A549 (cell line): ENCODE results near the gene PITX3. TPM values are rescaled to one million over a fixed set of nuclear protein-coding genes. Genes with fewer than 3 reads are reported as not detected.

Experiments
- ATAC-seq, 2 experiments: fragments of 200-7000 bp in 1 of 2; fragments of >200 bp in 1 of 2; cut with Nextera tagmentation in 1 of 2; cut with Tn5 transposase in 1 of 2; 3 replicates each; pipeline versions ENCODE4 v1.8.0 to v1.9.1; 2018 to 2020; ENCODE audit warnings: mild to moderate bottlenecking in 1 of 2, moderate library complexity in 1 of 2
- CTCF ChIA-PET: fragments of 300-600 bp; sonication (Branson Sonifier 250); formaldehyde crosslinking; extraction: SDS; loops from one replicate; lab custom pipeline; 2021; ENCODE audit warnings: antibody characterized with exemption, inconsistent platforms; lab: Yijun Ruan, JAX
- POLR2A ChIA-PET: fragments of 350-600 bp; formaldehyde crosslinking; extraction: SDS; loops from one replicate; lab custom pipeline; 2021; ENCODE audit warnings: antibody characterized with exemption, inconsistent platforms; lab: Yijun Ruan, JAX
- DNase-seq, 2 experiments: peaks; one replicate each; pipeline versions ENCODE4 v3.0.0 to v3.0.0-alpha.2; 2011 to 2016; ENCODE audit warnings: low read depth in 1 of 2, low spot score in 1 of 2
- FAIRE-seq: peaks from 2 replicates; lab custom pipeline; 2011; peaks lifted over from hg19 to GRCh38; lab: Jason Lieb, UNC
- H3K27ac ChIP-seq, 2 experiments: fragments of >200 bp; sonication (Bioruptor Twin); formaldehyde crosslinking; 3 replicates each; pipeline ENCODE4 v1.5.1; 2016 to 2017
- H3K4me1 ChIP-seq: fragments of >200 bp; sonication (Bioruptor Twin); formaldehyde crosslinking; 3 replicates; pipeline ENCODE4 v1.6.1; 2016
- H3K4me2 ChIP-seq: fragments of >200 bp; sonication (Bioruptor Twin); formaldehyde crosslinking; 3 replicates; pipeline ENCODE4 v1.6.1; 2016
- H3K4me3 ChIP-seq: fragments of >200 bp; sonication (Bioruptor Twin); formaldehyde crosslinking; 3 replicates; pipeline ENCODE4 v1.5.1; 2016
- H3K9me3 ChIP-seq: fragments of >200 bp; sonication (Bioruptor Twin); formaldehyde crosslinking; 3 replicates; pipeline ENCODE4 v1.6.1; 2016
- CBX2 ChIP-seq: fragments of 200-600 bp; sonication (generic); IDR thresholded peaks from 2 replicates; pipeline ENCODE4 v1.6.1; 2016; ENCODE audit warnings: low read depth, mild to moderate bottlenecking, borderline replicate concordance
- CBX8 ChIP-seq: fragments of 200-600 bp; sonication (generic); IDR thresholded peaks from 2 replicates; pipeline ENCODE4 v1.6.1; 2016
- CHD2 ChIP-seq: fragments of 150-350 bp; IDR thresholded peaks from 2 replicates; pipeline ENCODE4 v1.6.1; 2014; ENCODE audit warnings: low read length; ENCODE audit not compliant: partially characterized antibody
- CHD4 ChIP-seq: fragments of 200-600 bp; sonication (generic); IDR thresholded peaks from 2 replicates; pipeline ENCODE4 v1.6.1; 2016; ENCODE audit warnings: antibody characterized with exemption, mild to moderate bottlenecking, borderline replicate concordance
- CTCF ChIP-seq: fragments of >200 bp; sonication (Bioruptor Twin); formaldehyde crosslinking; IDR thresholded peaks from 3 replicates; pipeline ENCODE4 v1.5.1; 2016
- EHF ChIP-seq: fragments of 250-450 bp; sonication (Bioruptor Pico); IDR thresholded peaks from 2 replicates; pipeline ENCODE4 v1.5.0; 2020; ENCODE audit warnings: mild to moderate bottlenecking
- EHMT2 ChIP-seq: fragments of 200-600 bp; sonication (generic); IDR thresholded peaks from 2 replicates; pipeline ENCODE4 v1.6.1; 2016; ENCODE audit warnings: antibody characterized with exemption, low read depth, mild to moderate bottlenecking, moderate library complexity
- FOSB ChIP-seq: fragments of 250-450 bp; sonication (Bioruptor Pico); IDR thresholded peaks from 2 replicates; pipeline ENCODE4 v1.5.0; 2020; ENCODE audit warnings: mild to moderate bottlenecking, moderate library complexity
- FOSL2 ChIP-seq, 2 experiments: fragments of 450-650 bp in 1 of 2; fragments of >200 bp in 1 of 2; sonication (Bioruptor Twin) in 1 of 2; formaldehyde crosslinking; IDR thresholded peaks; 2 replicates each; pipeline versions ENCODE4 v1.5.0 to v1.6.1; 2016 to 2020; ENCODE audit warnings: mild to moderate bottlenecking in 1 of 2, moderate library complexity in 1 of 2
- JUN ChIP-seq, 2 experiments: fragments of >200 bp; sonication (Bioruptor Twin); formaldehyde crosslinking; IDR thresholded peaks; 2 replicates in 1 of 2; 3 replicates in 1 of 2; pipeline ENCODE4 v1.6.1; 2016 to 2017
- KDM5A ChIP-seq: fragments of 200-600 bp; sonication (generic); IDR thresholded peaks from 2 replicates; pipeline ENCODE4 v1.6.1; 2016; ENCODE audit warnings: antibody characterized with exemption, mild to moderate bottlenecking
- MAFK ChIP-seq: fragments of 450-650 bp; IDR thresholded peaks from 2 replicates; pipeline ENCODE4 v1.6.1; 2014; ENCODE audit not compliant: partially characterized antibody
- NFE2L2 ChIP-seq: fragments of 150-350 bp; conservative IDR thresholded peaks from 2 replicates; pipeline ENCODE4 v1.6.1; 2014; ENCODE audit warnings: low read length
- NPAS2 ChIP-seq: fragments of 250-450 bp; sonication (Bioruptor Pico); IDR thresholded peaks from 2 replicates; pipeline ENCODE4 v1.8.0; 2022; ENCODE audit warnings: mild to moderate bottlenecking, moderate library complexity, borderline replicate concordance
- PHF8 ChIP-seq: fragments of 200-600 bp; sonication (generic); IDR thresholded peaks from 2 replicates; pipeline ENCODE4 v1.6.1; 2016; ENCODE audit warnings: low read depth, mild to moderate bottlenecking, antibody characterized with exemption, moderate library complexity, borderline replicate concordance
- POLR2A ChIP-seq: IDR thresholded peaks from 2 replicates; pipeline ENCODE4 v1.6.1; 2012; ENCODE audit warnings: mild to moderate bottlenecking, low read length
- RCOR1 ChIP-seq: fragments of 150-350 bp; IDR thresholded peaks from 2 replicates; pipeline ENCODE4 v1.6.1; 2014; ENCODE audit warnings: antibody characterized with exemption, low read length, low read depth
- RFX5 ChIP-seq: fragments of 450-650 bp; IDR thresholded peaks from 2 replicates; pipeline ENCODE4 v1.7.1; 2014; ENCODE audit warnings: antibody characterized with exemption, mild to moderate bottlenecking, moderate library complexity
- SMC3 ChIP-seq: fragments of >200 bp; sonication (Bioruptor Twin); formaldehyde crosslinking; IDR thresholded peaks from 3 replicates; pipeline ENCODE4 v1.6.1; 2018; ENCODE audit warnings: inconsistent platforms
- TP53 ChIP-seq: fragments of 250-450 bp; sonication (Bioruptor Pico); IDR thresholded peaks from 2 replicates; pipeline ENCODE4 v1.5.0; 2021; ENCODE audit warnings: mild to moderate bottlenecking, moderate library complexity
- ZC3H11A ChIP-seq: fragments of 450-650 bp; IDR thresholded peaks from 2 replicates; pipeline ENCODE4 v1.6.1; 2014; ENCODE audit warnings: antibody characterized with exemption, mild to moderate bottlenecking
- ZSCAN20 ChIP-seq: fragments of 250-450 bp; sonication (Bioruptor Pico); IDR thresholded peaks from 2 replicates; pipeline ENCODE4 v1.8.0; 2022; ENCODE audit warnings: mild to moderate bottlenecking, moderate library complexity
- WGBS: methylation state at CpG from one replicate; pipeline ENCODE4 v1.1.6; 2017; ENCODE audit errors: missing lambda C conversion rate; 5-methylcytosine and 5-hydroxymethylcytosine counted together
- polyA plus RNA-seq, 4 experiments: library from polyadenylated mRNA; depleted of rRNA in 3 of 4; stranded (reverse); fragments of >200 nt; fragmentation: RNase III in 1 of 4; extraction: RNeasy Plus Mini Kit Qiagen cat#74134 plus additional on column Dnase treatment in 1 of 4; gene quantifications; 2 replicates in 3 of 4; 3 replicates in 1 of 4; pipeline ENCODE4 v1.2.3, GENCODE V29; 2011 to 2017
- TF ChIP-seq, protein P1 (sequence below): fragments of 250-450 bp; sonication (Bioruptor Pico); IDR thresholded peaks from 2 replicates; pipeline ENCODE4 v1.5.0; 2020; ENCODE audit warnings: low read depth, mild to moderate bottlenecking, moderate library complexity
- TF ChIP-seq, protein P2 (sequence below): fragments of >200 bp; sonication (Bioruptor Twin); formaldehyde crosslinking; IDR thresholded peaks from 3 replicates; pipeline ENCODE4 v1.6.1; 2016
- TF ChIP-seq, protein P3 (sequence below): fragments of 250-450 bp; sonication (Bioruptor Pico); IDR thresholded peaks from 2 replicates; pipeline ENCODE4 v1.5.0; 2021; ENCODE audit warnings: mild to moderate bottlenecking, moderate library complexity, borderline replicate concordance
- TF ChIP-seq, protein P4 (sequence below): IDR thresholded peaks from 2 replicates; pipeline ENCODE4 v1.6.1; 2012

The PITX3 gene
- polyA plus RNA-seq, 2 of the 4 experiments (the other 2 are of a cell fraction): 0.09 TPM; not detected in 1

- TF ChIP-seq CTCF: no peak
- TF ChIP-seq, all 56 proteins: peak for 0
Observed at GRCh38 chr10:102246261-102246660, 4.9 kb upstream of the PITX3 start (continued).

DNA sequence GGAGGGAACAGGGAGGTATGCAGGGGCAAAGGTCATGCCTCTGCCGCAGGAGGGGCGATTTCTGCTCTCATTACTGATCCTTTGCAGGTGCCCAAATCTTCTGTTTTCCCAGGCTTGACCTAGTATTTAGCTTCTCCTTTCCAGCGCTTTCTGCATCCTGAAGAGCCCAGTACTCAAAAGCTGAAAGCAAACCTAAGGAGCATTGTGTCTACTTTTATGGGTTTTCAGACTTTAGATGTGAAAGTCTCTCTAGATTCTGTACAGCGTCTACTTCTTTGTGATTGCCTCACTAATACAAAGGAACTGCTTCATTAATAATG, 4.6 kb upstream of the PITX3 start:
- Histone ChIP-seq H3K4me3 (peak overlapping the region; percentile 84), H3K9me3 (no peaks in the 10 kb centered on the region), H3K4me1 (peaks cover 28% of the 10 kb centered on the region), H3K27ac (peak overlapping the region; percentile 83 to 88), H3K4me2 (peak overlapping the region; percentile 82)
- FAIRE-seq: no peak
- no peak for DNase-seq
- WGBS: 2% methylated on average over 4 of the region's 4 CpGs
- CTCF ChIA-PET: interaction anchor here (0.6 to 4.9 kb wide), 7 partner anchors 9 to 173 kb away, joined by 3 to 50 read pairs (median 4); no protein-coding TSS in a partner anchor
- no peak for TF ChIP-seq EHMT2
- POLR2A ChIA-PET: interaction anchor here (1.0 kb wide), 2 partner anchors 15 to 149 kb away, joined by 3 to 4 read pairs; partner anchors contain the start of gene NFKB2
- ATAC-seq: no peak

DNA sequence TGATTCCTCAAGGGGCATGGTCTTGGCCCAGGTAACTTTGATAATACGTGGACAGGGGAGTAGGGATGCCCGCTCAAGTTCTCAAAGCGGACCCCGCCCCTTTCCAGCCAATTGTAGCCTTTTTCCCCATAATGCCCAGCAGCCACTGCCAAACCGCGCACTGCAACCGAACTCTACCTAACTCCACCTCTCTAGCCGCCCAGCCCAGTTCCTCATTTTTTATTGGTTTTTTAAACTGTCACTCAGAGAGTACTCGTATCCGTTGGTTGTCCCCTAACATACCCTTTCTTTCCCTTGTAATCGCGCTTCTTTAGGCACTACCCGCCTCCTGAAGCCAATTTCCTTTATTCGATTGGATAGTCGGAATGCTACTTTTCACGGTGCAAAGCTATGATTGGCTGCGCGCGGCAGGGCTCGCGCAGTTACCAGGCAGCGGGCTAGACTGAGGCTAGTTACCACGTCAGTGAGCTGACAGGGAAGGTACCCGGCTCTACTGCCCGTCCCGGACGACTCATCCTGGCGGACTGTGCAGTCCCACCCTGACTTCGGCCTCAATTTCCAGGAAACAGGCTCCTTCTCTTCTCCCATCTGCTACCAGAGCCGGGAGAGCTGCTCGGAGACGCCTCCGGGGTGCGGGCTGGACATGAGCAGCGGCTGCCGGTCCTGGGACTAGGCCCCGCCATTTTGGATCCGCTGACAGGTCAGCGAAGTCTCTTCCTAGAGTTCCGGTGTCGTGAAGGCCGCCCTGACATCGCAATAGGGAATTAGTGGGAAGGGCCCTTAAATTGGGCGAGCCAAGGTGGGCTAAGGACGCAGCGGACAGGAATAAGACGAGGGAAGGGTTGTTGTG, 4.0 kb upstream of the PITX3 start, which contains the start of gene GBF1:
TSS of gene GBF1 (plus strand) at position 451 of the 850 bp plus-strand sequence. CDS start 13,407 bp downstream, outside the sequence.
- FAIRE-seq (peak; percentile 78), ATAC-seq (peak; percentile 94), DNase-seq (peak; percentile 100)
- peak within 1 kb of the TSS; percentile 86 for H3K4me2 ChIP-seq
- H3K4me1 ChIP-seq: peaks cover 28% of the 10 kb centered on the region
- peak within 1 kb of the TSS; percentile 83 to 88 for H3K27ac ChIP-seq
- ChIA-PET CTCF (interaction anchor here (0.6 to 4.9 kb wide), 7 partner anchors 8 to 173 kb away, joined by 3 to 50 read pairs (median 4); no protein-coding TSS in a partner anchor), POLR2A (interaction anchor here (0.7 to 1.0 kb wide), 4 partner anchors 13 to 187 kb away, joined by 3 to 4 read pairs (median 3); partner anchors contain the start of genes CUEDC2 and NFKB2)
- H3K9me3 ChIP-seq: no peaks in the 10 kb centered on the region
- WGBS: 2% methylated on average over 35 of the region's 47 CpGs
- H3K4me3 ChIP-seq: peak within 1 kb of the TSS; percentile 84
- TF ChIP-seq, protein P1, sequence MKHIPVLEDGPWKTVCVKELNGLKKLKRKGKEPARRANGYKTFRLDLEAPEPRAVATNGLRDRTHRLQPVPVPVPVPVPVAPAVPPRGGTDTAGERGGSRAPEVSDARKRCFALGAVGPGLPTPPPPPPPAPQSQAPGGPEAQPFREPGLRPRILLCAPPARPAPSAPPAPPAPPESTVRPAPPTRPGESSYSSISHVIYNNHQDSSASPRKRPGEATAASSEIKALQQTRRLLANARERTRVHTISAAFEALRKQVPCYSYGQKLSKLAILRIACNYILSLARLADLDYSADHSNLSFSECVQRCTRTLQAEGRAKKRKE (CRISPR knock-in tag): no peak
- no peak for TF ChIP-seq CBX8
- TF ChIP-seq CBX2: no peak
- no peak for TF ChIP-seq NPAS2 (CRISPR knock-in tag)
- no peak for TF ChIP-seq TP53 (CRISPR knock-in tag)
- TF ChIP-seq POLR2A: peak; percentile 91
- TF ChIP-seq MAFK: no peak
- TF ChIP-seq EHF (CRISPR knock-in tag): no peak
- no peak for TF ChIP-seq NFE2L2
- TF ChIP-seq, protein P2, sequence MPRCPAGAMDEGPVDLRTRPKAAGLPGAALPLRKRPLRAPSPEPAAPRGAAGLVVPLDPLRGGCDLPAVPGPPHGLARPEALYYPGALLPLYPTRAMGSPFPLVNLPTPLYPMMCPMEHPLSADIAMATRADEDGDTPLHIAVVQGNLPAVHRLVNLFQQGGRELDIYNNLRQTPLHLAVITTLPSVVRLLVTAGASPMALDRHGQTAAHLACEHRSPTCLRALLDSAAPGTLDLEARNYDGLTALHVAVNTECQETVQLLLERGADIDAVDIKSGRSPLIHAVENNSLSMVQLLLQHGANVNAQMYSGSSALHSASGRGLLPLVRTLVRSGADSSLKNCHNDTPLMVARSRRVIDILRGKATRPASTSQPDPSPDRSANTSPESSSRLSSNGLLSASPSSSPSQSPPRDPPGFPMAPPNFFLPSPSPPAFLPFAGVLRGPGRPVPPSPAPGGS: peak; percentile 72; the same call in 1 of the 3 replicates
- TF ChIP-seq FOSL2 (IDR thresholded peaks at IDR 0.05): no peak
- peak; percentile 19; the same call in 1 of the 2 replicates for TF ChIP-seq FOSL2 (CRISPR knock-in tag; IDR thresholded peaks at IDR 0.05)
- peak; percentile 58 for TF ChIP-seq KDM5A
- TF ChIP-seq, protein P3, sequence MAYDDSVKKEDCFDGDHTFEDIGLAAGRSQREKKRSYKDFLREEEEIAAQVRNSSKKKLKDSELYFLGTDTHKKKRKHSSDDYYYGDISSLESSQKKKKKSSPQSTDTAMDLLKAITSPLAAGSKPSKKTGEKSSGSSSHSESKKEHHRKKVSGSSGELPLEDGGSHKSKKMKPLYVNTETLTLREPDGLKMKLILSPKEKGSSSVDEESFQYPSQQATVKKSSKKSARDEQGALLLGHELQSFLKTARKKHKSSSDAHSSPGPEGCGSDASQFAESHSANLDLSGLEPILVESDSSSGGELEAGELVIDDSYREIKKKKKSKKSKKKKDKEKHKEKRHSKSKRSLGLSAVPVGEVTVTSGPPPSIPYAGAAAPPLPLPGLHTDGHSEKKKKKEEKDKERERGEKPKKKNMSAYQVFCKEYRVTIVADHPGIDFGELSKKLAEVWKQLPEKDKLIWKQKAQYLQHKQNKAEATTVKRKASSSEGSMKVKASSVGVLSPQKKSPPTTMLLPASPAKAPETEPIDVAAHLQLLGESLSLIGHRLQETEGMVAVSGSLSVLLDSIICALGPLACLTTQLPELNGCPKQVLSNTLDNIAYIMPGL (CRISPR knock-in tag): no peak
- TF ChIP-seq ZSCAN20 (CRISPR knock-in tag): no peak
- no peak for TF ChIP-seq CHD4
- TF ChIP-seq, protein P4, sequence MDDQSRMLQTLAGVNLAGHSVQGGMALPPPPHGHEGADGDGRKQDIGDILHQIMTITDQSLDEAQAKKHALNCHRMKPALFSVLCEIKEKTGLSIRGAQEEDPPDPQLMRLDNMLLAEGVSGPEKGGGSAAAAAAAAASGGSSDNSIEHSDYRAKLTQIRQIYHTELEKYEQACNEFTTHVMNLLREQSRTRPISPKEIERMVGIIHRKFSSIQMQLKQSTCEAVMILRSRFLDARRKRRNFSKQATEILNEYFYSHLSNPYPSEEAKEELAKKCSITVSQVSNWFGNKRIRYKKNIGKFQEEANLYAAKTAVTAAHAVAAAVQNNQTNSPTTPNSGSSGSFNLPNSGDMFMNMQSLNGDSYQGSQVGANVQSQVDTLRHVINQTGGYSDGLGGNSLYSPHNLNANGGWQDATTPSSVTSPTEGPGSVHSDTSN: peak; percentile 95
- TF ChIP-seq JUN (IDR thresholded peaks at IDR 0.05): peak; percentile 53 to 80; a peak in 4 of 5 replicates
- no peak for TF ChIP-seq ZC3H11A
- TF ChIP-seq RCOR1: no peak
- TF ChIP-seq CHD2: peak; percentile 33
- no peak for TF ChIP-seq FOSB (CRISPR knock-in tag)
- TF ChIP-seq SMC3: no peak
- peak; percentile 80 for TF ChIP-seq PHF8
- peak; percentile 92 for TF ChIP-seq RFX5
